ENCODE data around the gene CERS6. TPM values are rescaled to one million over a fixed set of nuclear protein-coding genes. Genes with fewer than 3 reads are reported as not detected.
"Not testable (repeated sequence)": the region's sequence is repeated elsewhere in the genome, so short reads cannot be mapped to it uniquely, and the experiment has no call there.

CERS6 gene
- total RNA-seq, 1 donor from 2014 or later = 25.7 TPM

DNA sequence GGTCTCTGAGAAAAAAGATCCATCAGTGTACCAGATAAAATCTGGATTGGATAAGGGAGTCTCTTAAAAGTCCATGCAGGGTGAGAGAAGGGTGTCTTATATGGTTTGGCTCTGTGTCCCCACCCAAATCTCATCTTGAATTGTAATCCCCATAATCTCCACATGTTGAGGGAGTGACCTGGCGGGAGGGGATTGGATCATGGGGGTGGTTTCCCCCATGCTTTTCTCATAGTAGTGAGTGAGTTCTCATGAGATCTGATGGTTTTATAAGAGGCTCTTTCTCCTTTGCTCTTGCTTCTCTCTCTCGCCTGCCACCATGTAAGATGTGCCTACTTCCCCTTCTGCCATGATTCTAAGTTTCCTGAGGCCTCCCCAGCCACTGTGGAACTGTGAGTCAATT is 46.8 kb downstream of the CERS6 start:
- DNase-seq = not testable (repeated sequence)

DNA sequence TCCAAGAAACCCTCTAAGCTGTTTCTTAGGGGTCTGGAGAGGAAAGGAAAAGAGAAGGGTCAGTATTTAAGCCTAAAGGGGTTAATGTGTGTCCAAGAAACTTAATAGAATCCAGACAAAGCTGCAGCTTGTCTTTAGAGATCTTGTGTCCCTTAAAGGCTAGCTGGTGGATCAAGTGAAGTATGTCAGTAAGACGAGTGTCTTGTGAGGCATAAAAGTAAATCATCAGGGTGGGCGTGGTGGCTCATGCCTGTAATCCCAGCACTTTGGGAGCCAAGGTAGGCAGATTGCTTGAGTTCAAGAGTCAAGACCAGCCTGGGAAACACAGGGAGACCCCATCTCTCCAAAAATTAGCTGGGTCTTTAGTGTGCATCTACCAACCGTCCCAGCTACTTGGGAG is 47.8 kb downstream of the CERS6 start:
- no peak for DNase-seq

DNA sequence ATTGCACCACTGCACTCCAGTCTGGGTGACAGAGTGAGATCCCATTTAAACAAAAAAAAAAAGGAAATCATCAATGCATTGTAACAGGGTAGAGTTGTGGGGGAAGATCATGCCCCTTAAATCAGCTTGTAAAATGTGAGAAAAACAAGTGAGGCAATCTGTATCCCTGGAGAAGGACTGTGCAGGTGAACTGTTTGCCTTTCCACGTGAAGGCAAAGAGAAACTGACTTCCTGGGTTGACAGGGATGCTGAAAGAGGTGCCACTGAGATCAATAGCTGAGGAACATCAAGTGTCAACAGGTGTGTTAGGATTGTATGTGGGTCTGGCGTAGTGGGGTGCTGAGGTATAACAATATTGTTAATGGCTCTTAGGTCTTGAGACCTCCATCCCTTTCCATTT is 48.3 kb downstream of the CERS6 start:
- DNase-seq = no peak

DNA sequence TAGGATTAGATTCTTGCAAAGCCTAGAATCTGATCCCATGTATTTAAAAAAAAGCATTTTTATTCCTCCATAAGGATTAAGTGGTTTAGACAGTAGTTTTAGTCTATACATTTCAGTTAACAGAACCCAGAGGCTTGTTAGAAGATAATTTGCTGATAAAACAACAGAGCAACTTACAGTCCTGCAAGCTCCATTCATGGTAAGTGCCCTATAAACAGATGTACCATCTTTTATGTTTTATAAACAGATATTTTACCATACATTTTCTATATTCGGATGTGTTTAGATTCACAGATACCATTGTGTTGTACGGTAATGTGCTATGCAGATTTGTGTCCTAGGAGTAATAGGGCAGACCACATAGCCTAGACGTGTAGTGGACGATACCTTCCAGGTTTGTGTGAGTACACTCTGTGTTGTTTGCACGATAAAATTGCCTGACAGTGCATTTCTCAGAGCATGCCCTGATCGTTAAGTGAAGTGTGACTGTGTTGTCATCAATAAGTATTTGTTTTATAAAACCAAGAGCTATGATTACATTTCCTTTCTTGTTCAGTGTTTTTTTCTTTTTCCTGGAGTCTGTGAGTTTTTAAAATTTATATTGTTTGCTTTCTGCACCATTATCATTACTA is 54.2 kb downstream of the CERS6 start:
- no peak for DNase-seq

DNA sequence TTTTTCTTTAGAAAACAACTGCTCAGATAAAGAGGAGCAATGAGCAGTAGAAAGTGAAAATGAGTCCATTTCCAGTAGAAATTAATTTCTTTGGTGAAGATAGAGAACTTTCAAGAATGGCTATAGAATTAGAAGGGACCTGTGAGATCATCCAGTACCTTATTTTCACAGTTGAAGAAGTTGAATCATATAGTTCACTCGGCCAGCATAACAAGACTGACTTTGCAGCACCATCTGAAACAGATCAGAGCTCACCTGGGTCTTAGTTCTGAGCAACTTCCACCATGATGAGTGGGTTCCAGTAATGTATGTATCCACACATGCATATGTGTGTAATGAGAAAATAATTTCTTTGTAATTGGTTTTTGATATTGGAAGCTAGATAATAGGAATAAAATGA is 58.6 kb downstream of the CERS6 start:
- DNase-seq = no peak

DNA sequence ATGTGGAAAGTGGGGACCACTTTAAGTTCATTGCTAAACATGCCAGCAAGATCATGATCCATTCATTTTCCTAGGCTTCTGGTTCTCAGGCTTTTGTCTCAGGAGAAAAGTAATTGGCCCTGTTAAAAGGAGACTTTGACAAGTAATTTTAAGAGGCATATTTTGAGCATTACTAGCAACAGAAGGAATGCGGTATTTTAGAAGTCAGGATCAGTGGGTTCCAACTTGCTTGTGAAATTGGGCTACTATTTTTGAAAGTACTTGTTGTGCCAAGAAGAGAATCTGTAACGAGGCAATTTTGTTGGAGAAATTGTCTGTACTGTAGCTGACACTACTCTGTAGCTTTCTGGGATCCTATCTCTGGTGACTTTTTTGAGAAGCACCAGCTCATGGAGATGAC is 59.4 kb downstream of the CERS6 start:
- DNase-seq = no peak

DNA sequence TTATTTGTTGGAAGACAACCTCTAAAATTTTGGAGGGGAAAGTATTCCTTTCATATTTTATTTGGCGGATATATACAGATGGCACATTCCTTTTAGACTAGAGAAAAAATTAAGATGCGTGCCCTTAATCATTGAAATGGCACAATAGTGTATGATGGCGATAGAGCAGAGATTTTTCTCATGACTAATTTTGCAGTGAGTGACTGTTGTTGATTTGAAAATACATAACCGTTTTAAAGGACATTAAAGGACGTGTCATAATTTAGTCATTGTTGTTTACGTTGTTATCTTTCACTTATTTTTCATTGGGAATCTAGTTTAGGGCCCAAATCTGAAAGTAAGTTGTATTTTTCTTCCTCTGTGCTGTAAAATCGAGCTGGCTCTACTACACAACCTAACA is 61.7 kb downstream of the CERS6 start:
- DNase-seq = no peak

DNA sequence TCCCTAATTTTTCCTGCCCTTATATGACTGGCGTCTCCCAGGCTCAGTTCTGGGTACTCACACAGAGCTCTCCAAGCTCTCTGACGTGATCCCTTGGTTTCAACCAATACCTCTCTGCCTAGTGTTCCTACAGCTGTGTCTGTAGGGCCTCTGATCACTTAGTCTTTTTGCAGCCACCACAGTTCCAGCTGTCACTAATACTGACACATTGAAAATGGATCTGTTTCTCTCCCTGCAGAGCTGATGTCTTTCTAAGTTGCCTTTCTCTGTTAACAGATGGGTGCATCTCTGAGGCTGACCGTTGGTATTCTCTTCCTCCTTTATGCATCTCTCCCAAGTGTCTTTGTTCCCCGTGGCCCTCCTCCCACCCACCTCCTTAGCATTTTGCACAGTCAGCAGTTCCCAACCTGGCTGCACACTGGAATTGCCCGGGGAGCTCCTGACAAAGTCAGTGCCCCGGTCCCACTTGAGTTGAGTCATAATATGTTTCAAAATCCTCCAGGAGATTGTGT is 62.5 kb downstream of the CERS6 start:
- no peak for DNase-seq

DNA sequence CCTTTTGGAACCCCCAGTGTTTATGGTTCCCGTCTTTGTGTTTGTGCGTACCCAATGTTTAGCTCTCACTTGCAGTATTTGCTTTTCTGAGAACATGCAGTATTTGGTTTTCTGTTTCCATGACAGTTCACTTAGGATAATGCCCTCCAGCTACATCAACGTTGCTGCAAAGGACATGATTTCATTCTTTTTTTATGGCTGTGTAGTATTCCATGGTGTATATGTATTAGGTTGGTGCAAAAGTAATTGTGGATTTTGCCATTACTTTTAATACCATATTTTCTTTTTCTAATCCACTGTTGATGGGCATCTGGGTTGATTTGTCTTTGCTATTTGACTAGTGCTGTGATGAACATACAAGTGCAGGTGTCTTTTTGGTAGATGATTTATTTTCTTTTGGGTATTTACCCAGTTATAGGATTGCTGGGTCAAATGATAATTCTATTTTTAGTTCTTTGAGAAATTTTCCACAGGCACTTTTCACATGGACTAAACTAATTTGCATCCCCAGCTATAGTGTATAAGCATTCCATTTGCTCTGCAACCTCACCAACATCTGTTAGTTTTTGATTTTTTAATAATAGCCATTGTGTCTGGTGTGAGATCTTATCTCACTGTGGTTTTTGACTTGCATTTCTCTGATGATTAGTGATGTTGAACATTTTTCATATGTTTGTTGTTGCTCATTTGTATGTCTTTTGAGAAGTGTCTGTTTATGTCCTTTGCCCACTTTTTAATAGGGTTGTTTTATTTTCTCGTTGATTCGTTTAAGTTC is 63.6 kb downstream of the CERS6 start:
- peak; percentile 3 for DNase-seq

DNA sequence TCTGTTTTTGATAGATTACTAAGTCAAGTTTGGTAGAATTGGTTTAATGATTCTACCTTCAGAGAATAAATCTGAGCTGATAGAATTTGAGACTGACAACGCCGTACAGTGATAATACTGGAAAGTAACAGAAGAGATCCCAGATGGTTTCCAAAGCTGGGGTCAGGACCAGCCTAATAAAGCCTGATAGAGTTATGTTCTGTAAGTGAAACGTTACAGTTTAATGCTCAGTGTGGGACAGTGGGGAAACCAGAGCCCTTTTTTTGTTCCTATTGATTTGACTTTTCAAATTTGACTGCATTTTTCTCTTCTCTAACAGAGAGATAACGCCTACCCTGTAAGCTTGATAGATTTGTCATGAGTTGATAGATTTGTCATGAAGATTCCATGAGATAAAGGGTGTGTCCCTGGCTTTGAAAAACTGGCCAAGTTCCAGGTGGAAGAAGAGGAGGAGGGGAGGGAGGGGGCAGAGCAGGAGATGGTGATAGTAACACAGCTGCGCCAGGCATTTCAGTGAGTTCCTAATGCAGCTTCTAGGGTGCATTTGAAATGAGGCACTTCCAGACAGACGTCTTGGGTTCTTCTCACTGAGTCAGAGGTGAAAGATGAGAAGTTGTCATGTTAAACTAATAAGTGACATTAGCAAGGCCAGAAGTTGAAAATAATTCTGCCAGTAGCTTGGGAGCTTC is 65.1 kb downstream of the CERS6 start:
- DNase-seq = no peak

DNA sequence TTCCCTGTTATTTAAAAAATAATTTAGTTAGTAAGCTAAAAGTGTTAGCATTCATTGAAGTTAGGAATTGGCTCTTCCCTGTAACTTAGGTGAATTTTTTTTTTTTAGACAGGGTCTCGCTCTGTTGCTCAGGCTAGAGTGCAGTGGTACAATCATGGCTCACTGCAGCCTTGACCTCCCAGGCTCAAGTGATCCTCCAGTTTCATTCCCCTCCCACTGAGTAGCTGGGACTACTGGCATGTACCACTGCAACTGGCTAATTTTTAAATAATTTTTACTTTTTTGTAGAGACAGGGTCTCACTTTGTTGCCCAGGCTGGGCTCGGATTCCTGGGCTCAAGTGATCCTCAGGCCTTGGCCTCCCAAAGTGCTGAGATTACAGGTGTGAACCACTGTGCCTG is 66.4 kb downstream of the CERS6 start:
- no peak for DNase-seq

DNA sequence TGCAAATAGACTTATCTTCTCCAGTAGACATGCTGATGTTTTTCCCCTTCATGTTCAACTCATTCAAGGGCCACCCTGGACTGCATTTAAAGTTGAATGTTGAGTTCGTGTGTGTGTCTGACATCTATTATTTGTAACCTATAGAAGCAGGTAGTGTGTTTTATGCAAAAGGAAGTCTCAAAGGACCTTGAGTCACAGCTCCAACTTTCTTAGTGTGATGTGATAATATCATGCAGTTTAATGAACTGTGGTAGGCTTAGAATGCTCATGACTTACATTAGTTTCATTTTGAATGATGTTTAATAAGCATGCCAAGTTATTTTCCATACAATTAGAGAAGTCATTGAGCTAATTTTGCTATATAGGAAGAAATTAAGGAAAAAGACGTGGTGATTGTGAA is 67.9 kb downstream of the CERS6 start:
- DNase-seq = no peak

DNA sequence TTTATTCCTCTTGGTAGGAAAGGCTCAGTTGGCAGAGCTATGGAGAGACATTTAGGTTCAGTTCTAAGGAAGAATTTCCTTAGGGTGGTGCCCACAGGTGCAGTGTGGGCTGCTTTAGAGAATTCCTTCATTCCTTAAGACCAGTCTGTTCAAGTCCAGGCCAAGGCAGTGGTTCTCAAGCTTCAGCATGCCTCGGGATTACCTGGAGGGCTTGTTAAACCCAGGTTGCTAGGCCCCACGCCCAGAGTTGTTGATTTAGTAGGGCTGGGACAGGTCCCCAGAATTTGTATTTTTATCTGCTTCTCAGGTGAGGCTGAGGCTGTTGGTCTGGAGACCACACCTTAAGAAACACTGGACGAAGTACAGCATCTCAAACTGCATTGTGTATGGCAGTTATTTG is 68.9 kb downstream of the CERS6 start:
- no peak for DNase-seq

DNA sequence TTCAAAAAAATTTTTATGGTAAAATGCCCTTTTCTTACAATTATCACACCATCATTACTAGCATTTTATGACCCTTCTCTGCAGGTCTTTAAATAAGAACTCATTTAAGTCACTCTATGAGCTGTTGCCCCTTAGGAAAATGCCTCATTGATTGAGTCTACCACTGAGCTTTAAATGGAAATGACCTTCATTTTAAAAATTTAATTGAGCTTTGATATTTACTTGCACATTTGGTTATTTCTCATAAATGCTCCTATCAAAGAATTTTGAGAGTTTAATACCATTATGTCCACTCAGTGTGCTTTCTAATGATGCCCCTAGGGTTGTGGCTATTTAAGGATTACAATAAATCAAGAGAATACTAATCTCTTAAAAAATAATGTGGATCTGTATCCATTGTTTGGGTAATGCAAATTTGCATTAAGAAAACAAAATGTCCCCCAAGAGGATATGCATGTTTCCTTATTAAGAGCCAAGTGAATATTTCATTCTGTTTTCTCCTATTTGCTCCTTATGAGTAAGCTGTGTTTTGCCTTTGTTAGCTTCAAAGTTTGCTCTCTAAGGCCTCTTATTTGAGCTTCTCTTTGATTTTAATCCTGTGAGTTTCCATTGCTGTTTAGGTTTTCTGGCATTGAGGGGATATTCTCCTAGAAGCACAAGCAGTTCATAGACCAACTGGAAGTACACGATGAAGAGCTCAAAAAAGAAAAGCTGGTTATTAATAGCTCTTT is 69.8 kb downstream of the CERS6 start:
- DNase-seq = peak; percentile 49

DNA sequence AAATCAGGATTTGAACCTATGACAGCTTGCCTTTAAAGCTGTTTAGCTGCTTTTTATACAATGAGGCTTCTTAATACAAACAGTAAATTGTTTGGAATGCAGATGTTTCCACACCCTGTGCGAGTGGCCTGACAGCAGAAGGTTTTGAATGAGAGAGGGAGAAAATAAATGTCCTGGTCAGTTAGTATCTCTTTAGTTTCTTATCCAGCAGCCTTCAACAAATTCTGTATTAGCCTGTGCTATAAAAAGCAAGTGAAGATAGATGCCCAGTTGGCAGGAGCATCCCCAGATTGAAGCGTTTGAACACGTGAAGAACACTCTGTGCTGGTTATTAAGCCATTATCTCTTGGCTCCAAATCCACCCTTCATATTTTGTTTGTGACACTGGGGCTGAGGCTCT is 70.6 kb downstream of the CERS6 start:
- no peak for DNase-seq

DNA sequence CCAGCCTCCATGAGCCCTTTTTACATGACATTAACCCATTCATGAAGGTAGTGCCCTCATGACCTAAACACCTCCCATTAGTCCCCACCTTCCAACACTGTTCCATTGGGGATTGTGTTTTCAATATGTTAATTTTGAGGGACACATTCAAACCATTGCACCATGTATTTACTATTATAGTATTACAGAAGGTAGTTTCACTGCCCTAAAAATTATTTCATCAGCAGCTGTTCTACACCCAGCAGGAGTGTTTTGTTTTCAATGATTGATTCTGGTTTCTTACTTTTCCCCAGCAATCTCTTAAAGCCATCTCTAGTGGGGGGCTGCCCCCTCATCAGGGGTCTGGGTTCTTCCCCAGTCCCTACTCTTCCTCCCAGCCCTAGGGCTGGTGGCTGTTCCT is 71.9 kb downstream of the CERS6 start:
- DNase-seq = no peak

DNA sequence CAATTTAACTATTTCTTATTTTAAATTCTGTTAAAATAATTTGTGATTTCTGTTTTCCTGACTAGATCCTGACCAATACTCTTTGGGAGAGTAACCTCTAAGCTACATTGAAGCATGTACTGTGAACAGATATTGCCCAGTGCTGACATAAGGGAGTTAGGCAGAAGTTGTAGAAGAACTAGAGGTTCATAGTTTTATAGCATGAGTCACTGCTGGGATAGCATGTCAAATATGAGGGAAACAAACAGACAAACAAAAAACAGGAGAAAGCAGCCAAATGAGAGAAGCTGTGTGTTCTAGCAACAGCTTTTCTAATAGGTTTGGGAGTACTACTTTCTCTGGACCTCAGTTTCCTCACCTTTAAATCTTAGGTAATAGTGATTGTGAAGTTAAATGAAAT is 72.4 kb downstream of the CERS6 start:
- DNase-seq = no peak

DNA sequence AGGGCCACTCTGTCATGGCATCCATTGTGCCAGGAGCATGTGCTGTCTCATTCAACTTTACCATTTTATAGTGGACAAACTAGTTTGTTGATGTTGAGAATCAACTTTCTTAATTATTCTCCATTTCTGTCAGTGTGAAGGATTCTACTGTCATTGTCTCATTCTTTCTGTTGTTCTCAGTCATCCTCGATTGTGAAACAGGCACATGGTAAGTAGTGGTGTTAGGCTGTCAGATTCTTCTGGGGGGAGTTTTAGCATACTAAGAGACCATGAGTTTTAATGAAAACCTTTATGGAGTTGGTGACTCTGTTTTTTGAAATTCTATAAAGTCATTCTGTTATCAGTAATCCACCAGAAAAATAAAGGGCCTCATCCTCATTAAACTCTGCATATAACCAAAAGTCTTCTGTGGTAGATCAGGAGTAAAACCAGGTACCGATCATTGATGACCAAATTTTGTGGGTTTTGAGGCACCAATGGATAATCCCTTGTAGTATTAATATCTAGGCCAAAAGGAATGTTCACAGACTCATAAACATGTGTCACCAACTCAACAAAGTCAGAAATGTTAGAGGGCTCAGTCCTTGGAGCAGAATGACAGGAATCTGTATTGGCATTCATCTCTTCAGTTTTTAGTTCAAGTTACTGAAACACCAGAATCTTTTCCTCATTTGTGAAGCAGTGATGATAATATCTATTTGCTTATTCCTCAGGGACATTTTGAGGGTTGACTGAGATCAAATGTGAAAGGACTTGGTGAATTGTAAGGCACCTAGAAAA is 73.2 kb downstream of the CERS6 start:
- no peak for DNase-seq

DNA sequence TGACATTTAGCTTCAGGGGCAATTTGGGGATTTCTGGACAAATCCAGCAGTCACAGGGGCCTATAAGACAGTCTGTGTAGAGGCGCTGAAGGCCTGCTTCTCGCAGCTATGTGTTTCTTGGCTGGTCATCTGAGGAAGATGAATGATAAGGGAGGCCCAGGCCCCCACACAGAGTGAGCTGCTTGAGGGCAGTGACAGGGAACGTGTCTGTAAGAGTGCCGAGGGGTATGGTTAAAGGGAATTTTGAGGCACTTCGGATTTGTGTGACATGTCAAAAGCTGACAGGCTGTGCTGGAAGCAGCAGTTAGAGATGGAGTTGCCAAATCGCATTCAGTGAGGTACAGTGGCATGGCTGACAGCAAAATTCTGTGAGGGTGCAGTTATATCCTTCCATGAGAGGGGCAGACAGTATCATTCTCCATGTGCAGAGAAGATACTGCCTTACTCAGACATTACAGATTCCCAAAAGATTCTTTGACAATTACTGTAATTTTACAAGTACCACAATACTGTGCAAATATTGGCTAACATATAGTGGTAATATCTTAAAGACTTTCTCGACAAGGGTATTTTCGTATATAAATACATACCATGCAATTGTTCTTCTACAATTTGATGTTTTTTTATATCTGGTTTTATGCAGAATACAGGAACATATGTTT is 74.0 kb downstream of the CERS6 start:
- DNase-seq = no peak

DNA sequence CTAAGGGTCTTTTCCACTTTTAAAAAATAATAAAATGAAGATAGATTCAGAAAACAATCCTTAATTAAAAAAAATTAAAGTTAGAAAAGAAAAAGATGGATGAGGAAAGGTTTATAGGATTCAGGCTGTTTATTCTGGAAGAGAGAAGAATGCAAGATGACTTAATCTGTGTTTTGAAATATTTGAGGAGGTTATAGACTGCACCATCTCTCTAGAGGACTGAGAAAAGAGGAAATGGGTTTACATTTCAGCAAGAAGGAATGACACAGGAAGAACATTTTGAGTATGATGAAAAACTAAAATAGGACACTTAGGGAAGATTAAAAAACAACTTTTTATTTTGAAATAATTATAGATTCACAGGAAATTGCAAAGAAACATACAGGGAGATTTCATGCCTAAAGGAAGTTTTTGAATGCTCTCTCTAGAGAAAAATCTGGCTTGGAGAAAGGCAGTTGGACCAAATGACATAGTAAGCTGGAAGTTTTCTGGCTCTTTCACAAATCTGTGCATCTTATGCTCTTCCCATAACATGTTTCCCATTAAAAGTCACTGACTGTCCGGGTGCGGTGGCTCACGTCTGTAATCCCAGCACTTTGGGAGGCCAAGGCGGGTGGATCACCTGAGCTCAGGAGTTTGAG is 75.0 kb downstream of the CERS6 start:
- DNase-seq = no peak

DNA sequence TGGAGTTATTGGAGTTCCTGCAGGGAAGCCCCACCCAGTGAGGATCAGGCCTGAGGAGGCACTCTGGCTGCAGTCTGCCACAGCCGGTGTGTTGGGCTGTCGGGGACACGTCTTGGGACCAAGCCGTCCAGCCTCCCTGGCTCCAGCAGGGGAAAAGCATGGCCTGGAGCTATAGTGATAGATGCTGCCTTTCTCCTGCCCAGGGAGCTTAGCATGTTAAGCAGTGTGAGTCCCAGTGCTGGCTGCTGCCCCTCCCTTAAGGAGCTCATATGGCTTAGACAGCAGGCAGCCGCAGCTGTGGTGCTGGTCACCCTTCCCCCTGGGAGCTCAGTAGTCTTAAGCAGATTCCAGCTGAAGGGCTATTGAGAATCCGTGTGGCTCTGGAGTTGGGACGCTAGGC is 78.9 kb downstream of the CERS6 start:
- DNase-seq = no peak

Data from dermis blood vessel endothelial cell (primary cell).